ENCODE data around the gene PSMB5. TPM values are rescaled to one million over a fixed set of nuclear protein-coding genes. Genes with fewer than 3 reads are reported as not detected.

Gene PSMB5
- total and polyA plus RNA-seq, 2 of the 13 experiments (the other 11 are each of a cell fraction or from before 2014, with no cell fraction given): 705 to 871 TPM

GRCh38 chr14:23068789-23069412 lies 34.2 kb upstream of the PSMB5 start (continued):
- TF ChIP-seq, protein P1, sequence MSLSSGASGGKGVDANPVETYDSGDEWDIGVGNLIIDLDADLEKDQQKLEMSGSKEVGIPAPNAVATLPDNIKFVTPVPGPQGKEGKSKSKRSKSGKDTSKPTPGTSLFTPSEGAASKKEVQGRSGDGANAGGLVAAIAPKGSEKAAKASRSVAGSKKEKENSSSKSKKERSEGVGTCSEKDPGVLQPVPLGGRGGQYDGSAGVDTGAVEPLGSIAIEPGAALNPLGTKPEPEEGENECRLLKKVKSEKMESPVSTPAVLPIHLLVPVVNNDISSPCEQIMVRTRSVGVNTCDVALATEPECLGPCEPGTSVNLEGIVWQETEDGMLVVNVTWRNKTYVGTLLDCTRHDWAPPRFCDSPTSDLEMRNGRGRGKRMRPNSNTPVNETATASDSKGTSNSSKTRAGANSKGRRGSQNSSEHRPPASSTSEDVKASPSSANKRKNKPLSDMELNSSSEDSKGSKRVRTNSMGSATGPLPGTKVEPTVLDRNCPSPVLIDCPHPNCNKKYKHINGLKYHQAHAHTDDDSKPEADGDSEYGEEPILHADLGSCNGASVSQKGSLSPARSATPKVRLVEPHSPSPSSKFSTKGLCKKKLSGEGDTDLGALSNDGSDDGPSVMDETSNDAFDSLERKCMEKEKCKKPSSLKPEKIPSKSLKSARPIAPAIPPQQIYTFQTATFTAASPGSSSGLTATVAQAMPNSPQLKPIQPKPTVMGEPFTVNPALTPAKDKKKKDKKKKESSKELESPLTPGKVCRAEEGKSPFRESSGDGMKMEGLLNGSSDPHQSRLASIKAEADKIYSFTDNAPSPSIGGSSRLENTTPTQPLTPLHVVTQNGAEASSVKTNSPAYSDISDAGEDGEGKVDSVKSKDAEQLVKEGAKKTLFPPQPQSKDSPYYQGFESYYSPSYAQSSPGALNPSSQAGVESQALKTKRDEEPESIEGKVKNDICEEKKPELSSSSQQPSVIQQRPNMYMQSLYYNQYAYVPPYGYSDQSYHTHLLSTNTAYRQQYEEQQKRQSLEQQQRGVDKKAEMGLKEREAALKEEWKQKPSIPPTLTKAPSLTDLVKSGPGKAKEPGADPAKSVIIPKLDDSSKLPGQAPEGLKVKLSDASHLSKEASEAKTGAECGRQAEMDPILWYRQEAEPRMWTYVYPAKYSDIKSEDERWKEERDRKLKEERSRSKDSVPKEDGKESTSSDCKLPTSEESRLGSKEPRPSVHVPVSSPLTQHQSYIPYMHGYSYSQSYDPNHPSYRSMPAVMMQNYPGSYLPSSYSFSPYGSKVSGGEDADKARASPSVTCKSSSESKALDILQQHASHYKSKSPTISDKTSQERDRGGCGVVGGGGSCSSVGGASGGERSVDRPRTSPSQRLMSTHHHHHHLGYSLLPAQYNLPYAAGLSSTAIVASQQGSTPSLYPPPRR (CRISPR knock-in tag; IDR thresholded peaks at IDR 0.05; ENCODE audit: borderline replicate concordance): no peak
- TF ChIP-seq, protein P2, sequence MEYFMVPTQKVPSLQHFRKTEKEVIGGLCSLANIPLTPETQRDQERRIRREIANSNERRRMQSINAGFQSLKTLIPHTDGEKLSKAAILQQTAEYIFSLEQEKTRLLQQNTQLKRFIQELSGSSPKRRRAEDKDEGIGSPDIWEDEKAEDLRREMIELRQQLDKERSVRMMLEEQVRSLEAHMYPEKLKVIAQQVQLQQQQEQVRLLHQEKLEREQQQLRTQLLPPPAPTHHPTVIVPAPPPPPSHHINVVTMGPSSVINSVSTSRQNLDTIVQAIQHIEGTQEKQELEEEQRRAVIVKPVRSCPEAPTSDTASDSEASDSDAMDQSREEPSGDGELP (IDR thresholded peaks at IDR 0.05; ENCODE audit: borderline replicate concordance, low read depth): 0 out of 2 replicates have a peak, but pooled peaks have one; percentile 16
- TF ChIP-seq ZMYM2 (CRISPR knock-in tag; IDR thresholded peaks at IDR 0.05) (no peak), EED (CRISPR knock-in tag; IDR thresholded peaks at IDR 0.05) (0 out of 2 replicates have a peak, but pooled peaks have one; percentile 2), ZNF792 (CRISPR knock-in tag; IDR thresholded peaks at IDR 0.05) (peak; percentile 77; the same call in 1 of the 2 replicates), MBD4 (IDR thresholded peaks at IDR 0.05; ENCODE audit: borderline replicate concordance, low read length) (peak; percentile 73), ZNF672 (CRISPR knock-in tag; IDR thresholded peaks at IDR 0.05) (no peak), ADNP (CRISPR knock-in tag; IDR thresholded peaks at IDR 0.05) (no peak), SOX6 (IDR thresholded peaks at IDR 0.05) (no peak), SOX6 (CRISPR knock-in tag; IDR thresholded peaks at IDR 0.05) (peak; percentile 23; the same call in 1 of the 2 replicates), SOX5 (CRISPR knock-in tag; IDR thresholded peaks at IDR 0.05; ENCODE audit: borderline replicate concordance) (peak; percentile 47; the same call in 1 of the 2 replicates), POLR2G (IDR thresholded peaks at IDR 0.05; ENCODE audit: low read depth, low read length) (peak; percentile 45), HBP1 (CRISPR knock-in tag; IDR thresholded peaks at IDR 0.05; ENCODE audit: low read depth) (peak; percentile 89), ZNF576 (CRISPR knock-in tag; IDR thresholded peaks at IDR 0.05) (no peak), ZNF615 (CRISPR knock-in tag; IDR thresholded peaks at IDR 0.05; ENCODE audit: borderline replicate concordance) (no peak), GATAD2A (CRISPR knock-in tag; IDR thresholded peaks at IDR 0.05) (peak; percentile 90), BCL6 (CRISPR knock-in tag; IDR thresholded peaks at IDR 0.05) (no peak), ZSCAN29 (CRISPR knock-in tag; conservative IDR thresholded peaks at IDR 0.05) (no peak), REPIN1 (CRISPR knock-in tag; IDR thresholded peaks at IDR 0.05; ENCODE audit: borderline replicate concordance, low read depth) (peak; percentile 89)
- TF ChIP-seq, protein P3, sequence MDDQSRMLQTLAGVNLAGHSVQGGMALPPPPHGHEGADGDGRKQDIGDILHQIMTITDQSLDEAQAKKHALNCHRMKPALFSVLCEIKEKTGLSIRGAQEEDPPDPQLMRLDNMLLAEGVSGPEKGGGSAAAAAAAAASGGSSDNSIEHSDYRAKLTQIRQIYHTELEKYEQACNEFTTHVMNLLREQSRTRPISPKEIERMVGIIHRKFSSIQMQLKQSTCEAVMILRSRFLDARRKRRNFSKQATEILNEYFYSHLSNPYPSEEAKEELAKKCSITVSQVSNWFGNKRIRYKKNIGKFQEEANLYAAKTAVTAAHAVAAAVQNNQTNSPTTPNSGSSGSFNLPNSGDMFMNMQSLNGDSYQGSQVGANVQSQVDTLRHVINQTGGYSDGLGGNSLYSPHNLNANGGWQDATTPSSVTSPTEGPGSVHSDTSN (CRISPR knock-in tag; IDR thresholded peaks at IDR 0.05; ENCODE audit: borderline replicate concordance): no peak
- TF ChIP-seq, protein P4, sequence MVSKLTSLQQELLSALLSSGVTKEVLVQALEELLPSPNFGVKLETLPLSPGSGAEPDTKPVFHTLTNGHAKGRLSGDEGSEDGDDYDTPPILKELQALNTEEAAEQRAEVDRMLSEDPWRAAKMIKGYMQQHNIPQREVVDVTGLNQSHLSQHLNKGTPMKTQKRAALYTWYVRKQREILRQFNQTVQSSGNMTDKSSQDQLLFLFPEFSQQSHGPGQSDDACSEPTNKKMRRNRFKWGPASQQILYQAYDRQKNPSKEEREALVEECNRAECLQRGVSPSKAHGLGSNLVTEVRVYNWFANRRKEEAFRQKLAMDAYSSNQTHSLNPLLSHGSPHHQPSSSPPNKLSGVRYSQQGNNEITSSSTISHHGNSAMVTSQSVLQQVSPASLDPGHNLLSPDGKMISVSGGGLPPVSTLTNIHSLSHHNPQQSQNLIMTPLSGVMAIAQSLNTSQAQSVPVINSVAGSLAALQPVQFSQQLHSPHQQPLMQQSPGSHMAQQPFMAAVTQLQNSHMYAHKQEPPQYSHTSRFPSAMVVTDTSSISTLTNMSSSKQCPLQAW (CRISPR knock-in tag; IDR thresholded peaks at IDR 0.05): peak; percentile 34; the same call in 1 of the 2 replicates
